DMS 273 treated with DMSO at 0.1 percent for 48 hours (cell line): ENCODE measurements around the gene NRXN3.

Experiments used
- DNase-seq: peaks from one replicate; lab custom pipeline; 2025; lab: John Stamatoyannopoulos, UW

The NRXN3 gene

GRCh38 chr14:79242666-79243065 lies 1072.5 kb downstream of the NRXN3 start:
- peak; percentile 22 for DNase-seq

- DNase-seq, result no peak
These were observed 1076.0 kb downstream of the NRXN3 start for GRCh38 chr14:79246173-79246572.

- no peak for DNase-seq
These were observed 1078.0 kb downstream of the NRXN3 start for GRCh38 chr14:79248126-79248525.

GRCh38 chr14:79248771-79249170 lies 1078.6 kb downstream of the NRXN3 start:
- no peak for DNase-seq

GRCh38 chr14:79251278-79251677 lies 1081.1 kb downstream of the NRXN3 start:
- no peak for DNase-seq

GRCh38 chr14:79253576-79253975 lies 1083.4 kb downstream of the NRXN3 start:
- DNase-seq, result no peak

- no peak for DNase-seq
These were observed 1084.0 kb downstream of the NRXN3 start for GRCh38 chr14:79254069-79254775.

- no peak for DNase-seq
These were observed 1086.2 kb downstream of the NRXN3 start for GRCh38 chr14:79256380-79256779.

- DNase-seq, result no peak
These were observed 1090.2 kb downstream of the NRXN3 start for GRCh38 chr14:79260406-79260805.

GRCh38 chr14:79265366-79265946 lies 1095.3 kb downstream of the NRXN3 start:
- no peak for DNase-seq

GRCh38 chr14:79270361-79270760 lies 1100.2 kb downstream of the NRXN3 start:
- DNase-seq, result no peak

- no peak for DNase-seq
These were observed 1100.9 kb downstream of the NRXN3 start for GRCh38 chr14:79271122-79271521.

GRCh38 chr14:79274641-79275291 lies 1104.6 kb downstream of the NRXN3 start:
- DNase-seq, result no peak

- DNase-seq, result no peak
These were observed 1105.1 kb downstream of the NRXN3 start for GRCh38 chr14:79275292-79275655.

GRCh38 chr14:79278286-79278797 lies 1108.2 kb downstream of the NRXN3 start:
- no peak for DNase-seq

- DNase-seq, result peak; percentile 90
These were observed 1108.8 kb downstream of the NRXN3 start for GRCh38 chr14:79278798-79279644.

GRCh38 chr14:79279645-79280597 lies 1109.7 kb downstream of the NRXN3 start:
- no peak for DNase-seq

GRCh38 chr14:79281244-79282152 lies 1111.3 kb downstream of the NRXN3 start:
- DNase-seq, result no peak

GRCh38 chr14:79284621-79285020 lies 1114.4 kb downstream of the NRXN3 start:
- DNase-seq, result no peak

GRCh38 chr14:79285263-79285662 lies 1115.1 kb downstream of the NRXN3 start:
- no peak for DNase-seq
